Measurements from ENCODE around the gene MFN2.
A peak's percentile ranks its signal among the peaks of the same experiment; 100 is the strongest.

MFN2 gene

DNA sequence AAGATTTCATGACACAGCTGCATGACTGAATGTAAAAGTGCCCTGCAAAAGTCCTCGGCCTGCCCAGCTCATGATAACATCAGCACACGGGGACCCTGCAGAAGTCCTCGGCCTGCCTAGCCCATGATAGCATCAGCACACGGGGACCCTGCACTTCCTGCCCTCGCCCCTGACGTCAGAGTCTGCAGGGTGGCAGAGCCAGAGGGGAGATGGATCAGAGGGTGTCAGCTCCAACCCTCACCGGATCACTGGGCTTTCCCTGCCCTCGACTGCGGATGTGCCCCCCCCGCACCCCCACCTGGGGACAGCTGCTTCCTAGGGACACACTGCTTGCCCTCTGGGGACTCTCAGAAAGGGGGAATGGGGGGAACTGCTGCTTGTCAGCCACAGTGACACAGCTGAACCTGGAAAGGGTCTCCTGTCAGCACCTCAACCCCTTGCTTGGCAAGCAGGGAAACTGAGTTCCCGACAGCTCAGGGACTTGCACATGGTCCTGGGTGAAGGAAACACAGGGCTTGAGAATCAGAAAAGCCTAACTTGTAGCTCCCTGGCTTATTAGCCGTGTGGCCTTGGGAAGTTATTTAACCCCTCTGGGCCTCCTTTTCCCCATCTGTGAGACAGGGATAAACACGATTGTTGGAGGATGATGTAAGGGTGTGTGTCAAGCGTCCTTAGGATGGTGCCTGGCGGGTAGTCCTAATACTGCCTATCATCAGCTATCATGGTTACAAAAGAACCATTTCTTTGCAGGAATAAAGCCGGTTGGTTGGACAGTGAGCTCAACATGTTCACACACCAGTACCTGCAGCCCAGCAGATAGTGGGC, 30.7 kb downstream of the MFN2 start:
- no peak for TF ChIP-seq CTCF (conservative IDR thresholded peaks at IDR 0.05)
- no peak overlapping the region for H3K27ac ChIP-seq

DNA sequence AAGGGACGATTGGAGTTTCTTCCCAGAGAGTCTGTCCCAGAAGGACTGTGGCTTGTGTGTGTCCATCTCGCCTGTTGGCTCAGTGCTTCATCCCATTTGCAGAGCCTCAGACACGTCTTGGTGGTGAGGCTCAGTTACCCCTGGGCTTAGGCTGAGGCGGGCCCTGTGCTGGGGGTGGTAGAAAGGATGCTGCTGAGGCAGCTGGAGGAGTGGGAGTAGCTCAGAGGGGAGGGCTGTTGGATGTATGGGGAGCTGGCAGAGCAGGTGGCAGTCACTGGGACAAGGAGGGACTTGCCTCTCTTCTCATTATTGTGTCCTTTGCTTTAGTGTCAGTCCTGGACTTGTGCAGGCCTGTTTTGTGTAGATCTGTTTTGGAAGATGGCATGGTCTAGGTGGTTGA, 31.8 kb downstream of the MFN2 start:
- no peak for TF ChIP-seq CTCF (conservative IDR thresholded peaks at IDR 0.05)
- no peak overlapping the region for H3K27ac ChIP-seq

DNA sequence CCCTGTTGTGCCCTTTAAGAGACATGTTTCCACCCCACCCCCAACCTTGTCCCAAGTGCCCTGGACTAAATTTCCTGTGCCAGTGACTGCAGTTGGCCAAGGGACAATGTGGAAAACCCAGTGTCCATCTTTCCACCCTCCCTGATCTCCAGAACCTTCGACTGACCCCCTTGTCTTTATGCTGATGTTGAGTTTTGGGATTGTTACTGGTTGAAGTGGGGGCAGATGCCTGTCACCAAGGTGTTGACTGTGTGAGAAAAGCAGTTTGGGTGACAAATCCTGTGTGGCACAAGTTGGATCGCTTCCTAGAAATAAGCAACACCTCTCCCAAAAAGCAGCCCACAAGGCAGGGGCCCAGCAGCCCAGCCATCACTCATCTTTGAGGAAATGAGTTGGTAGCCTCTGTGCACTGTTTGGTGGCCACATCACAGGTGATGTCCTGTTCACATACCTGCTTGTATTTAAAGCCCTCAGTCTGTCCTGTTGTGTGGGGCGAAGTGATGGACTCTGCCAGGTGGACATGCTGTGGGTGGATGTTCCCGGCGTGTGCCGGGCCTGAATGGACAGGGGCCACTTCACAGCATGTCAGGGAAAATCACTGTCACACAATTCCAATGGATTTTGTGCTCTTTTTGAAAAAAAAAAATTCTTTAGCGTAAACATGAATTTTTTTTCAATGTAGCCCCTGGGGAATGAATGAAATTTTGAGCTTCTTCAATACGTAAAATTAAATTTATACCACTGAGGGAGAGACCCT, 32.5 kb downstream of the MFN2 start:
- no peak overlapping the region for H3K27ac ChIP-seq
- TF ChIP-seq CTCF (conservative IDR thresholded peaks at IDR 0.05): no peak

- no peak overlapping the region for H3K27ac ChIP-seq
- TF ChIP-seq CTCF (conservative IDR thresholded peaks at IDR 0.05): peak; percentile 26; the same call in 1 of the 2 replicates
Observed at GRCh38 chr1:12014141-12014991, 34.1 kb downstream of the MFN2 start.

- TF ChIP-seq CTCF (conservative IDR thresholded peaks at IDR 0.05): no peak
- no peak overlapping the region for H3K27ac ChIP-seq
Observed at GRCh38 chr1:12015001-12015491, 34.8 kb downstream of the MFN2 start.

DNA sequence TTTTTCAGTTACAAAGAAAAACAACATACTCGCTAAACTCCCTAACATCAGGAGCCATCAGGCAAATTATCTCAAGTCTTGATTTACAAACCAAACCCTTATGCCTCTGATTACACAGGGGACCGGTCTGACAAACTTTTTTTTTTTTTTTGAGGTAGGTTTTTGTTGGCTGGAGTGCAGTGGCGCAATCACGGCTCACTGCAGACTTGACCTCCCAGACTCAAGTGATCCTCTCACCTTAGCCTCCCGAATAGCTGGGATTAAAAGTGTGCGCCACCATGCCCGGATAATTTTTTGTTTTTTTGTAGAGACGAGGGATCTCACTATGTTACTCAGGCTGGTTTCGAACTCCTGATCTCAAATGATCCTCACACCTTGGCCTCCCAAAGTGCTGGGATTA, 35.3 kb downstream of the MFN2 start:
- TF ChIP-seq CTCF (conservative IDR thresholded peaks at IDR 0.05): no peak
- no peak overlapping the region for H3K27ac ChIP-seq

GRCh38 chr1:12016182-12016581, 35.9 kb downstream of the MFN2 start:
- TF ChIP-seq CTCF (conservative IDR thresholded peaks at IDR 0.05): no peak
- no peak overlapping the region for H3K27ac ChIP-seq

Data from VCaP (cell line).